Stimulated activated CD4-positive, alpha-beta T cell treated with anti-CD3 and anti-CD28 coated beads, TNF-alpha, amount 100 ng/mL, for 1 hour (primary cell): ENCODE results near the gene RNF130.
A peak's percentile ranks its signal among the peaks of the same experiment; 100 is the strongest.

Source experiments
- DNase-seq, 3 donors: peaks; one replicate each; pipeline ENCODE4 v3.0.0-alpha.2; 2020; ENCODE audit warnings: low read depth in 3 of 3, low spot score in 1 of 3

RNF130 gene

GRCh38 chr5:179920175-179920574 is 151.4 kb downstream of the RNF130 start:
- no peak for DNase-seq

- DNase-seq: no peak
Measured at GRCh38 chr5:179919487-179920060, 152.0 kb downstream of the RNF130 start.

GRCh38 chr5:179918742-179919486 is 152.6 kb downstream of the RNF130 start:
- no peak for DNase-seq

GRCh38 chr5:179916523-179916922 is 155.0 kb downstream of the RNF130 start:
- DNase-seq: no peak

- no peak for DNase-seq
Measured at GRCh38 chr5:179915406-179915935, 156.1 kb downstream of the RNF130 start.

- DNase-seq: no peak
Measured at GRCh38 chr5:179914032-179914755, 157.4 kb downstream of the RNF130 start.

GRCh38 chr5:179913461-179913860 is 158.1 kb downstream of the RNF130 start:
- no peak for DNase-seq

- DNase-seq: no peak
Measured at GRCh38 chr5:179912951-179913350, 158.6 kb downstream of the RNF130 start.

GRCh38 chr5:179912386-179912785 is 159.2 kb downstream of the RNF130 start:
- DNase-seq: no peak

GRCh38 chr5:179909224-179909623 is 162.3 kb downstream of the RNF130 start:
- DNase-seq: no peak

- no peak for DNase-seq
Measured at GRCh38 chr5:179908528-179908927, 163.0 kb downstream of the RNF130 start.

- DNase-seq: peak; percentile 25 to 60 (median 50)
Measured at GRCh38 chr5:179907556-179908324, 163.8 kb downstream of the RNF130 start, which contains the start of gene TBC1D9B. Gene TBC1D9B, minus strand, starts transcription at chr5:179907897. Its CDS starts 76 bp downstream, at chr5:179907821.

GRCh38 chr5:179906795-179907555 is 164.6 kb downstream of the RNF130 start:
- peak in 1 of 3 donors; percentile 15 for DNase-seq

GRCh38 chr5:179906294-179906794 is 165.2 kb downstream of the RNF130 start:
- DNase-seq: no peak

- DNase-seq: no peak
Measured at GRCh38 chr5:179905161-179905560, 166.4 kb downstream of the RNF130 start.
